Endothelial cell of umbilical vein (primary cell): ENCODE measurements around the gene PLA2G4E. TPM values are rescaled to one million over a fixed set of nuclear protein-coding genes. Genes with fewer than 3 reads are reported as not detected.

Experiments used
- BruUV-seq: library from RNA; stranded (reverse); fragments of 400-500 nt; replicated peaks from 2 replicates; lab custom pipeline; 2021; lab: Mats Ljungman, UMichigan
- CTCF ChIA-PET: fragments of 300-600, 350-600 bp; sonication (Branson Sonifier 250); formaldehyde crosslinking; loops from one replicate; lab custom pipeline; 2021; ENCODE audit warnings: antibody characterized with exemption, inconsistent platforms; lab: Charles Lee
- POLR2A ChIA-PET: fragments of 300-600, 350-600 bp; sonication (Branson Sonifier 250); formaldehyde crosslinking; loops from one replicate; lab custom pipeline; 2021; ENCODE audit warnings: antibody characterized with exemption, inconsistent platforms; lab: Charles Lee
- DNase-seq: peaks from one replicate; pipeline ENCODE4 v3.0.0-alpha.2; 2011; ENCODE audit warnings: low read depth, low spot score
- FAIRE-seq: peaks from 2 replicates; lab custom pipeline; 2011; peaks lifted over from hg19 to GRCh38; lab: Jason Lieb, UNC
- H2AFZ ChIP-seq: 2 replicates; pipeline ENCODE4 v1.6.0; 2012; ENCODE audit warnings: low read depth, low read length, control low read depth, inconsistent platforms
- H3K27ac ChIP-seq: 2 replicates; pipeline ENCODE4 v1.5.1; 2011; ENCODE audit warnings: low read depth, mild to moderate bottlenecking, control low read depth, low read length, moderate library complexity; ENCODE audit not compliant: insufficient read depth
- H3K27me3 ChIP-seq, 2 experiments: 2 replicates each; pipeline versions ENCODE4 v1.6.0 to v1.6.1; 2011; ENCODE audit warnings: low read length in 2 of 2, mixed read lengths in 1 of 2; ENCODE audit not compliant: control insufficient read depth in 2 of 2, insufficient read depth in 2 of 2
- H3K36me3 ChIP-seq, 2 experiments: 2 replicates in 1 of 2; 3 replicates in 1 of 2; pipeline ENCODE4 v1.5.1; 2011; ENCODE audit warnings: low read length in 2 of 2, mild to moderate bottlenecking in 1 of 2, moderate library complexity in 1 of 2; ENCODE audit not compliant: control insufficient read depth in 2 of 2, insufficient read depth in 2 of 2; ENCODE audit errors: extremely low read depth in 1 of 2
- H3K4me1 ChIP-seq: 3 replicates; pipeline ENCODE4 v1.5.1; 2011; ENCODE audit warnings: mild to moderate bottlenecking, low read length; ENCODE audit not compliant: control insufficient read depth, insufficient read depth; ENCODE audit errors: extremely low read depth
- H3K4me2 ChIP-seq: 2 replicates; pipeline ENCODE4 v1.6.1; 2011; ENCODE audit warnings: low read length, control low read depth, mixed read lengths; ENCODE audit not compliant: insufficient read depth
- H3K4me3 ChIP-seq, 3 experiments: fragments of 200-600 bp in 1 of 3; sonication (generic), shearing (Covaris generic) in 1 of 3; replicated peaks in 1 of 3; 2 replicates each; pipeline ENCODE4 v1.5.1; 2011 to 2016; ENCODE audit warnings: control low read depth in 3 of 3, low read length in 3 of 3, mild to moderate bottlenecking in 2 of 3, inconsistent platforms in 1 of 3, low read depth in 1 of 3, moderate library complexity in 1 of 3; ENCODE audit not compliant: insufficient read depth in 1 of 3
- H3K79me2 ChIP-seq: 2 replicates; pipeline ENCODE4 v1.6.0; 2012; ENCODE audit warnings: low read length, inconsistent platforms; ENCODE audit not compliant: control insufficient read depth, insufficient read depth
- H3K9ac ChIP-seq: replicated peaks from 2 replicates; pipeline ENCODE3; 2011; ENCODE audit warnings: low read length, control low read depth; ENCODE audit not compliant: insufficient read depth; ENCODE audit errors: extremely low read depth
- H3K9me1 ChIP-seq: replicated peaks from 3 replicates; pipeline ENCODE4 v1.6.0; 2011; ENCODE audit warnings: mild to moderate bottlenecking, low read length; ENCODE audit not compliant: control insufficient read depth, insufficient read depth; ENCODE audit errors: extremely low read depth
- H3K9me3 ChIP-seq: replicated peaks from 2 replicates; pipeline ENCODE4 v1.5.1; 2012; ENCODE audit warnings: low read length, inconsistent platforms; ENCODE audit not compliant: control insufficient read depth, insufficient read depth
- H4K20me1 ChIP-seq: replicated peaks from 2 replicates; pipeline ENCODE3; 2011; ENCODE audit warnings: mild to moderate bottlenecking, low read length; ENCODE audit not compliant: control insufficient read depth, insufficient read depth; ENCODE audit errors: extremely low read depth
- EZH2 ChIP-seq: IDR thresholded peaks from 2 replicates; pipeline ENCODE4 v1.6.1; 2012; ENCODE audit warnings: borderline replicate concordance, low read depth, mild to moderate bottlenecking, moderate library complexity, low read length, inconsistent platforms; ENCODE audit not compliant: severe bottlenecking
- FOS ChIP-seq: IDR thresholded peaks from 2 replicates; pipeline ENCODE4 v1.6.1; 2011; ENCODE audit warnings: mild to moderate bottlenecking, low read length, moderate library complexity, borderline replicate concordance; ENCODE audit not compliant: insufficient read depth
- GATA2 ChIP-seq: IDR thresholded peaks from 2 replicates; pipeline ENCODE4 v1.7.0; 2011; ENCODE audit warnings: low read depth, mild to moderate bottlenecking, moderate library complexity, mixed read lengths, low read length; ENCODE audit not compliant: insufficient read length, insufficient read depth
- JUN ChIP-seq: IDR thresholded peaks from 2 replicates; pipeline ENCODE4 v1.6.1; 2011; ENCODE audit warnings: borderline replicate concordance, low read depth; ENCODE audit not compliant: insufficient read length, insufficient read depth
- MAX ChIP-seq: IDR thresholded peaks from 2 replicates; pipeline ENCODE4 v1.6.1; 2011; ENCODE audit not compliant: insufficient read depth, insufficient read length
- MYC ChIP-seq: IDR thresholded peaks from one replicate; pipeline ENCODE4 v1.6.1; 2011; ENCODE audit warnings: mild to moderate bottlenecking, low read depth, low read length
- POLR2A ChIP-seq: IDR thresholded peaks from 2 replicates; pipeline ENCODE4 v1.6.1; 2012; ENCODE audit warnings: low read depth, mild to moderate bottlenecking, control low read depth, low read length
- POLR2AphosphoS5 ChIP-seq: IDR thresholded peaks from 2 replicates; pipeline ENCODE4 v1.6.1; 2012; ENCODE audit warnings: low read depth, mild to moderate bottlenecking, control low read depth, low read length, moderate library complexity; ENCODE audit not compliant: insufficient read depth
- dilution Hi-C: fragments of 300-500 bp; cut with MboI; formaldehyde crosslinking; loops from one replicate; pipeline ENCODE4 v1.15.0; 2019; ENCODE audit warnings: low sequenced_read_pairs; ENCODE audit not compliant: extremely low pct_ligation_motif_present
- intact Hi-C: fragments of 100-400 bp; cut with micrococcal nuclease; formaldehyde crosslinking; loops from one replicate; pipeline ENCODE4 v1.10.0; 2022
- polyA plus RNA-seq, 4 experiments: library from polyadenylated mRNA; depleted of rRNA in 3 of 4; stranded (reverse) in 3 of 4; unstranded in 1 of 4; fragments of >200 nt; gene quantifications; 2 replicates each; pipeline versions ENCODE4 v1.2.1 to v1.2.3, GENCODE V29; 2011 to 2012; ENCODE audit warnings: missing spikeins in 1 of 4
- total RNA-seq: library from RNA; stranded (reverse); gene quantifications from 2 replicates; pipeline ENCODE4 v1.2.3, GENCODE V29; 2021
- TF ChIP-seq, protein P1 (sequence below), 2 donors: IDR thresholded peaks; 1 replicate in 1 of 2; 2 replicates in 1 of 2; pipeline ENCODE4 v1.5.1; 2011; ENCODE audit warnings: low read length in 2 of 2, mild to moderate bottlenecking in 2 of 2, moderate library complexity in 2 of 2, control low read depth in 1 of 2, inconsistent platforms in 1 of 2, low read depth in 1 of 2; ENCODE audit not compliant: insufficient read depth in 1 of 2; ENCODE audit errors: extremely low read depth in 1 of 2

Gene PLA2G4E
- total and polyA plus RNA-seq, 2 donors (not counting 3 experiments of a cell fraction or from before 2014, with no cell fraction given) = not detected

DNA sequence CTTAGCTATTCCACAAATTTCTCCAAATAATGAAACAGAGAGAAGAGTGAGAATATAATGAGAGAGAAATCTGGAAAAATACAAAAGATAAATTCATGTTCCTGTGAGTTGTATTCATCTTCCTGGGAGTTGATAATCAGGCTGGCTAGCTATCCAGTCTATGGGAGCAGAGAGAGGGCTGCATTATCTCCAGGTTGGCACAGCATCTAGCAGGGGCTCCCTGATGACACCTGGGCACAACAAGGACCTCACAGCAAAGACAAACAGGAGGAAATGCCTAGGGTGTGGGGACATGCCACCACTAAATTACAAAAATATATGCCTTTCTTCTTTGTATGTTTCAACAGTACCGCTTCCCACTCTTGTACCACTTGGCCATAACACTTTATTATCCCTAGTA lies 50.4 kb downstream of the PLA2G4E start:
- POLR2A ChIA-PET = interaction anchor here (0.8 to 1.4 kb wide), 2 partner anchors 13 to 36 kb away, joined by 3 read pairs; no protein-coding TSS in a partner anchor
- dilution Hi-C loops = no loop called here
- no TSS peak for BruUV-seq

More for the DNA sequence above, 50.4 kb downstream of the PLA2G4E start:
- H4K20me1 ChIP-seq = no peaks in the 10 kb centered on the region
- DNase-seq (no peak), FAIRE-seq (no peak)
- H3K9me1 ChIP-seq = no peaks in the 10 kb centered on the region
- H3K9ac ChIP-seq = peak overlapping the region; percentile 78
- TF ChIP-seq MAX (no peak), POLR2A (no peak), JUN (no peak), GATA2 (no peak), MYC (no peak), FOS (no peak), EZH2 (no peak), POLR2AphosphoS5 (no peak)
- TF ChIP-seq, protein P1, sequence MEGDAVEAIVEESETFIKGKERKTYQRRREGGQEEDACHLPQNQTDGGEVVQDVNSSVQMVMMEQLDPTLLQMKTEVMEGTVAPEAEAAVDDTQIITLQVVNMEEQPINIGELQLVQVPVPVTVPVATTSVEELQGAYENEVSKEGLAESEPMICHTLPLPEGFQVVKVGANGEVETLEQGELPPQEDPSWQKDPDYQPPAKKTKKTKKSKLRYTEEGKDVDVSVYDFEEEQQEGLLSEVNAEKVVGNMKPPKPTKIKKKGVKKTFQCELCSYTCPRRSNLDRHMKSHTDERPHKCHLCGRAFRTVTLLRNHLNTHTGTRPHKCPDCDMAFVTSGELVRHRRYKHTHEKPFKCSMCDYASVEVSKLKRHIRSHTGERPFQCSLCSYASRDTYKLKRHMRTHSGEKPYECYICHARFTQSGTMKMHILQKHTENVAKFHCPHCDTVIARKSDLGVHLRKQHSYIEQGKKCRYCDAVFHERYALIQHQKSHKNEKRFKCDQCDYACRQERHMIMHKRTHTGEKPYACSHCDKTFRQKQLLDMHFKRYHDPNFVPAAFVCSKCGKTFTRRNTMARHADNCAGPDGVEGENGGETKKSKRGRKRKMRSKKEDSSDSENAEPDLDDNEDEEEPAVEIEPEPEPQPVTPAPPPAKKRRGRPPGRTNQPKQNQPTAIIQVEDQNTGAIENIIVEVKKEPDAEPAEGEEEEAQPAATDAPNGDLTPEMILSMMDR (IDR thresholded peaks at IDR 0.05; ENCODE audit: extremely low read depth in 1 of 2, insufficient read depth in 1 of 2, low read depth in 1 of 2, low read length in 2 of 2) = no peak
- peak overlapping the region; percentile 84 to 100 (median 97) for H3K4me3 ChIP-seq
- H2AFZ ChIP-seq = no peak overlapping the region
- no peaks in the 10 kb centered on the region for H3K9me3 ChIP-seq
- peaks cover 0 to 2% of the 10 kb centered on the region in 2 experiments for H3K36me3 ChIP-seq
- H3K27me3 ChIP-seq = no peaks in the 10 kb centered on the region
- H3K4me1 ChIP-seq = peaks cover 47% of the 10 kb centered on the region
- CTCF ChIA-PET = interaction anchor here (1.2 to 7.1 kb wide), 12 partner anchors 9 to 114 kb away, joined by 4 to 44 read pairs (median 4); no protein-coding TSS in a partner anchor
- peak overlapping the region; percentile 77 for H3K4me2 ChIP-seq
- intact Hi-C loops = loop anchor here (5.0 kb wide), 2 partner anchors 87 to 198 kb away; partner anchors contain the start of gene MAPKBP1
- H3K79me2 ChIP-seq = peaks cover 69% of the 10 kb centered on the region
- H3K27ac ChIP-seq = peak overlapping the region; percentile 69
